GM18909 (cell line): Measurements from ENCODE around the gene UBE2C.
"Not testable (repeated sequence)": the region's sequence is repeated elsewhere in the genome, so short reads cannot be mapped to it uniquely, and the experiment has no call there.

Source experiments
- ATAC-seq: cut with Tn5 transposase; IDR thresholded peaks from one replicate; pipeline ENCODE4 v1.9.1; 2021; ENCODE audit warnings: mild to moderate bottlenecking; ENCODE audit not compliant: unreplicated experiment, poor library complexity

Gene UBE2C

DNA sequence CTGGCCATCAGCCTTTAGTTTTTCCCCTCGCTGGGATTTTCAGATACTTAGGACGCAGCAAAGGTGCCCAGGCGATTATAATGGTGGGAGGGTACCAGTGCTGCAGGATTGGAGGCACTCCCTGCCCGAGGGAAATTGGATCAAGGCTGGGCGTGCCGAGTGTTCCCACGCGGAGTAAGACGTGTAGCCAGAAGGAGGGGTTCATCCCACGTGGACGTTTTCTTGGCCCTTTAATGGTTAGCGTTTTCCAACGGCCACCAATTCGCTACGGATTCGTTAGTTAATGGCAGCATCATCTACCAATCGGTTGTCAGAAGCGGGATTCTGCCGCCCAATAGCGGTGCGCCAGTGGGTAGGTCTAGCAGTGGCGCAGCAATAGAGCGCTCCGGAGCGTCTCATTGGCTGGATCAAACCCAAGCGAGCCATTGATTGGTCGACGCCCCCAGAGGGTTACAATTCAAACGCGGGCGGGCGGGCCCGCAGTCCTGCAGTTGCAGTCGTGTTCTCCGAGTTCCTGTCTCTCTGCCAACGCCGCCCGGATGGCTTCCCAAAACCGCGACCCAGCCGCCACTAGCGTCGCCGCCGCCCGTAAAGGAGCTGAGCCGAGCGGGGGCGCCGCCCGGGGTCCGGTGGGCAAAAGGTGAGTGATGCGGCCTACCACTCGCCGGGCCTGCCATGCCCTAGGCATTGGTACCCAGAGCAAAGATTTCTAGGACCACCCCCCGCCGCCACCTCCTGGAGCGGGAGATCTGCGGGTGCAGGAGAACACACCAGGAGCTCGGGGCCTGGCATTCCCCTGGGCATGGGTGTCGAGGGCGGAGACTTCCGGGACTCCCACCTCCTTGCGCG, at the start of gene UBE2C:
TSS of gene UBE2C (plus strand) at position 488 of the 849 bp plus-strand sequence. CDS start at position 540, 52 bp downstream.
- ATAC-seq: peak; percentile 98

- ATAC-seq: not testable (repeated sequence)
Observed at GRCh38 chr20:45764618-45765282, 47.7 kb upstream of the UBE2C start.

GRCh38 chr20:45765307-45765875, 47.1 kb upstream of the UBE2C start:
- no peak for ATAC-seq

GRCh38 chr20:45765980-45766379, 46.5 kb upstream of the UBE2C start:
- no peak for ATAC-seq

GRCh38 chr20:45768479-45768878, 44.0 kb upstream of the UBE2C start:
- ATAC-seq: no peak

GRCh38 chr20:45771182-45771759, 41.2 kb upstream of the UBE2C start:
- ATAC-seq: no peak

DNA sequence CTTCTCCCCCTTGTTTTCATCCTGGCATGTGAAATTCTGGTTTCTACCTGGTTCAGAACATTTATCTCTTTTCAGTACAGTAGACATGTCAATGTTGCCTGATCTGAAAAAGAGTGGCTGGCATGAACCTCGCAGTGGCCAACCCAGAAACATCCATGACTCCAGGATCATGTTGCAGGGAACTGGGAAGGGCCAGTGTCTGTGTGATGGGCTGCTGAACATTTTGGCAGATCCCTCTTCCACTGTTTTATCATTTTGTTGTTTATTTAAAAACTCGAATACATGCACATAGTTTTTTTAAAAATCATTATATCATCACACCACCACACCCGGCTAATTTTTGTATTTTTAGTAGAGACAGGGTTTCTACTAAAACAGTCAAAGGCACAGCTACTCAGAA, 39.8 kb upstream of the UBE2C start:
- ATAC-seq: no peak

DNA sequence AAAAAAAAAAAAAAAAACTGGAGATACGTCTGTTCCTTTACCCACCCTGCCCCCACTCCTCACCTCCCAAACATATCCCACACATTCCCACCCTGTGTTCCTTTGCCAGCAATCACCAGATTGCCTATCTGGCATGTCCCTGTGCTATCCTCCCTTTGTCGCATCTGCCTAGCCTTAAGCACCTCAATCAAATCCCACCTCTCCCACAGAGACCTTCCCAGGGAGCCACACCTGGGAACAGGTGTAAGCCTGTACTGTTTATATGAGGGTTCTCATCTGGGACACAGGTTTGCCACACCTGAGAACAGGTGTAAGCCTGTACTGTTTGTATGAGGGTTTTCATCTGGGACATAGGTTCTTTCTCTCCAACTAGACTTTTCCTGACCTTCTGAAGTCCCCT, 37.5 kb upstream of the UBE2C start:
- ATAC-seq: no peak

- ATAC-seq: no peak
Observed at GRCh38 chr20:45775411-45775810, 37.0 kb upstream of the UBE2C start.

DNA sequence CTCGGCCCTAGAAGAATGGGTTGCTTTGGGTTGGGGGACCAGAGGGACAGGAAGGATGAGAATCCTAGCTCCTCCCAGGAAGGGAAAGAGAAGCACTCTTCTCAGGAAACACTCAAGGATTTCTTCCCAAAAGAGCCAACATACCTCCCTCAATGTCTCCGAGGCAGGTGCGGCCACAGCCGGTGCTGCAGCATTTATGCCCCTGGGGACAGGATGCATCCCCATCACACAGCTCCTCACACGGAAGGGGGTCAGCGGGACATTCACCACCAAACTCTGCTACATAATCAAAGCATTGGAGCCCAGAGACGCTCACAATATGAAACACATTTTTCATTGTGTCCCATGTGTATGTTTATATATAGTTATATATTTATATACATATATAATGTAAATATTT, 35.5 kb upstream of the UBE2C start:
- ATAC-seq: no peak

DNA sequence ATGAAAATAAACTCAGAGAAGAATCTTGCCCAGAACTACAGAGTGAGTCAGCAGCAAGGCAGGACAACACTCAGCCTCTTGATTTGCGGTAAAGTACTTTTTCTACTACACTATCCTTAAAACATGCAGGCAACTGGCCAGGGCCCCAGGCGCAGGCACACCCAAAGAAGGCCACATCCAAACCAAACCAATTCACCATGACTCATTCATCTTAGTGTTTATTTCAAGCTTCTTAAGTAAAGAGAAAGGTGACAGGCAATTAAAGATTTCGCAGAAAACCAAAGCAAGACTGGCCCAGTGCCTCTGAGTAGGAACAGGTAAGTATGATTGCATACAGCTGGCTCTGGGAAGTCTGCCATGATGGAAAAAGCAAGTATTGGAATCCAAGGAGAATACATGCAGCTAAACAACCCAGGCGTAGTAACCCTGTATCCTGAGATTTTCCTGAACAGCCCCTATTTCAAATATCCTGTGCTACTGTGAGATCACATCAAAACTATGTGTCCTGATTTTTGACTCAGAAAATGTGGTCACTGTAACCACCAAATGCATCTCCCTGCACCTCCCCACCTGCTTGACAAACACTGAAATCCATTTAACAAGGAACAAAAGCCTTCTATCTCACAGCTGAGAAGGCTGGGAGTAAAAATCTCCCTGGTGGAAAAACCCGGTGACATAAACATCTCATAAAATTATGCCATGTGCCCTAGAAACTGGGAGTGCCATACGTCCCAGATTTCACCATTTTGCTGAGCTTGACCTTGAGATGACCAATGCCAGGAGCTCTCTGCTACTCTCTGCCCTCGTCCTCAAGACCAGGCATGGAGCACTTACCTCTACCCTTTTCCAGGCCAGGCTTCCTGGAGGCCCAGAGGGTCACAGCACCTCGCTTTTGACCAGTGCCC, 33.2 kb upstream of the UBE2C start:
- no peak for ATAC-seq

- no peak for ATAC-seq
Observed at GRCh38 chr20:45780159-45780558, 32.3 kb upstream of the UBE2C start.

DNA sequence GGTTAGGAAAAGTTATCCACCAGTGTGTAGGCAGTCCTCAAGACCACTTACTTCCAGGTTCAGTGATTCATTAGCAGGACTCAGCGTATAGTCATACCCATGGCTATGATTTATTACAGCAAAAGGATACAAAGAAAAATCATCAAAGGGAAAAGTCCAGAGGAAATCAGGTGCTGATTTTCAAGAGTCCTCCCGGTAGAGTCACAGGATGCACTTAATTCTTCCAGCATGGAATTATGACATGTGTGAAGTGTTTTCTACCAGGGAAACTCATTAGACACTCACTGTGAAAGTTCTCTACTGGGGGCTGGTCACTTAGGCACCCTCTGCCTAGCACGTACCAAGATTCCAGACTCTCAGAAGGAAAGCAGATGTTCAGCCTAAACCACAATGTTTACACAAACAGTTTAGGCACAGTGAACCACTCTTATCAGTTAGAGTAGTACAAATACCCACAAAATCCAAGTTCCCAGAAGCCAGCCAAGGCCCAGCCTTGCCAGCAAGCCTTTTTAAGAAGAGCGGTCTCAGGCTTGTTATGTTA, 31.0 kb upstream of the UBE2C start:
- no peak for ATAC-seq

DNA sequence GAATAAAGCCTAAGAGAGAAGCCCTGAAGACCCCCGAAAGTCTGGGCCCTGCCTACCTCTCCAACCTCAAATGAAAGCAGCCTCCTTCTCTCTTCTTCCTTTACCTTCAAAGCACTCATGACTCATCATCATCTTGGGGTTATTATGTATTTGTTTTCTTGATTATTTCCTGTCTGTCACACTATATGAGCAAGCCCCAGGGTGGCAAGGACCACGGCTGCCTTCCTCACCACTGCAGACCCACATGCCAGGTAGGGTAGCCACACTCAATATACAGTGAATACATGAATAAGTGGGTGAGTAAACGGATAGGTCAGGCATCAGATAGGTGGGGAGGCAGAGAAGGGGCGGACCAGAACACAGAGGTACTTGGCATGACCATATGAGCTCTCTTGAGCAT, 29.6 kb upstream of the UBE2C start:
- no peak for ATAC-seq

GRCh38 chr20:45783656-45784294, 28.7 kb upstream of the UBE2C start:
- ATAC-seq: no peak

- no peak for ATAC-seq
Observed at GRCh38 chr20:45788351-45788750, 24.1 kb upstream of the UBE2C start.

DNA sequence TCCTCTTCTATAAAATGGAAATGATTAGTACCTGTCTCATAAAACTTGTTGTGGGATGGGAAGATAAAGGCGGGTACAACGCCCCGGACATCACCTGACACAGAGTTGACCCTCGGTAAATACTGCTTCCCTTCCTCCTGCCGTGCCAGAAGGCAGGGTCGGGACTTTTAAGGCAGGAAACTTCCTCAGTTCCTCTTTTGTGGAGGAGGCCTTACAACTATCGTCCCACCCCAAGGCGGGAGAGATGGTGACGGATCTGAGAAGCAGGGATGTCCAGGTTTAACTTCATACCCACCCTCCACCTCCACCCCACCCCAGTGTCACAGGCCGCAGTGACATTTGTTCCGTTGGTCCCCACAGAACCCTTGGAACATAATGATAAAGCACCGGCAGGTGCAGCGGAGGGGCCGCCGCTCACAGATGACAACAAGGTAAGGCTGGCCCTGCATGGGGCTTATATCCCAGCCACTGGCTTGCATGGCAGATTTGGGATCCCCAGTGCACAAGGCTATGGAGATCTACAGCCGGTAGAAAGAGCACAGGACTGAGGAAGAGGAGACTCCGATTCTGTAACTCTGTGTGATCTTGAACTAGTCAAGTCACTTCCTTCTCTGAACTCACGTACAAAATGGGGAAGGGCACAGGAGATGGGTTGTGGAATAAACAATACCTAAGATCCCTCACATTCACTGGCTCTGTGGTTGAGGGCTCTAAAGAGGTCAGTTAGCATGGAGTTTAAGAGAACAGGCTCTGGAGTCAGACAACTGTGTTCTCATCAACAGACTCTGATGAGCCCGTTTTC, 19.9 kb upstream of the UBE2C start:
- no peak for ATAC-seq

- ATAC-seq: no peak
Observed at GRCh38 chr20:45796337-45797065, 15.9 kb upstream of the UBE2C start.
